Kidney epithelial cell (primary cell): ENCODE results near the gene SELENOI. TPM values are rescaled to one million over a fixed set of nuclear protein-coding genes. Genes with fewer than 3 reads are reported as not detected.
A peak's percentile ranks its signal among the peaks of the same experiment; 100 is the strongest.

Experiments
- DNase-seq: peaks from one replicate; pipeline ENCODE4 v3.0.0-alpha.2; 2010; ENCODE audit warnings: low read depth
- H3K27me3 ChIP-seq: 2 replicates; pipeline ENCODE4 v1.6.0; 2011; ENCODE audit warnings: low read length; ENCODE audit not compliant: control insufficient read depth, insufficient read depth
- H3K36me3 ChIP-seq: 2 replicates; pipeline ENCODE4 v1.5.1; 2011; ENCODE audit warnings: low read length; ENCODE audit not compliant: control insufficient read depth, insufficient read depth
- H3K4me3 ChIP-seq: 2 replicates; pipeline ENCODE4 v1.5.1; 2011; ENCODE audit warnings: low read depth, mild to moderate bottlenecking, control low read depth, low read length
- CTCF ChIP-seq: IDR thresholded peaks from 2 replicates; pipeline ENCODE4 v1.5.1; 2011; ENCODE audit warnings: mild to moderate bottlenecking, moderate library complexity, low read length, control low read depth, inconsistent platforms; ENCODE audit not compliant: insufficient read depth, poor library complexity, severe bottlenecking
- total RNA-seq: library from RNA; depleted of rRNA; stranded (reverse); fragments of >200 nt; gene quantifications from 2 replicates; pipeline ENCODE4 v1.2.3, GENCODE V29; 2015

Gene SELENOI
- total RNA-seq, 1 donor from 2014 or later, result 21.4 TPM

- DNase-seq, result no peak
- Histone ChIP-seq H3K27me3 (no peaks in the 10 kb centered on the region), H3K4me3 (no peak overlapping the region), H3K36me3 (no peaks in the 10 kb centered on the region)
- TF ChIP-seq CTCF, result no peak
Measured at GRCh38 chr2:26340831-26341230, 5.1 kb upstream of the SELENOI start.

- no peaks in the 10 kb centered on the region for H3K27me3 ChIP-seq
- TF ChIP-seq CTCF, result no peak
- H3K4me3 ChIP-seq, result peak overlapping the region; percentile 92
- DNase-seq, result no peak
- H3K36me3 ChIP-seq, result no peaks in the 10 kb centered on the region
Measured at GRCh38 chr2:26344581-26345282, 1.2 kb upstream of the SELENOI start.

- no peak for TF ChIP-seq CTCF
- no peaks in the 10 kb centered on the region for H3K27me3 ChIP-seq
- H3K36me3 ChIP-seq, result no peaks in the 10 kb centered on the region
- DNase-seq, result no peak
- H3K4me3 ChIP-seq, result peak overlapping the region; percentile 92
Measured at GRCh38 chr2:26345283-26345544, 729 bp upstream of the SELENOI start.

- Histone ChIP-seq H3K27me3 (no peaks in the 10 kb centered on the region), H3K36me3 (no peaks in the 10 kb centered on the region), H3K4me3 (peak within 1 kb of the TSS; percentile 92)
- no peak for DNase-seq
- no peak for TF ChIP-seq CTCF
Measured at GRCh38 chr2:26346454-26347053, 611 bp downstream of the SELENOI start, which contains the start of gene ADGRF3. TSS of gene ADGRF3 (minus strand) at chr2:26346789. CDS start at chr2:26346234, 555 bp downstream.

GRCh38 chr2:26347286-26347865 lies 1.4 kb downstream of the SELENOI start:
- no peak for DNase-seq
- Histone ChIP-seq H3K36me3 (no peaks in the 10 kb centered on the region), H3K27me3 (no peaks in the 10 kb centered on the region), H3K4me3 (peak overlapping the region; percentile 66)
- no peak for TF ChIP-seq CTCF

GRCh38 chr2:26349690-26350089 lies 3.7 kb downstream of the SELENOI start:
- no peak for DNase-seq
- Histone ChIP-seq H3K27me3 (no peaks in the 10 kb centered on the region), H3K4me3 (no peak overlapping the region), H3K36me3 (no peaks in the 10 kb centered on the region)
- TF ChIP-seq CTCF, result no peak
